HG03108 (cell line): Measurements from ENCODE around the gene NEUROD2.

Source experiments
- ATAC-seq: cut with Tn5 transposase; IDR thresholded peaks from one replicate; pipeline ENCODE4 v1.9.1; 2021; ENCODE audit warnings: moderate library complexity; ENCODE audit not compliant: unreplicated experiment

The NEUROD2 gene

DNA sequence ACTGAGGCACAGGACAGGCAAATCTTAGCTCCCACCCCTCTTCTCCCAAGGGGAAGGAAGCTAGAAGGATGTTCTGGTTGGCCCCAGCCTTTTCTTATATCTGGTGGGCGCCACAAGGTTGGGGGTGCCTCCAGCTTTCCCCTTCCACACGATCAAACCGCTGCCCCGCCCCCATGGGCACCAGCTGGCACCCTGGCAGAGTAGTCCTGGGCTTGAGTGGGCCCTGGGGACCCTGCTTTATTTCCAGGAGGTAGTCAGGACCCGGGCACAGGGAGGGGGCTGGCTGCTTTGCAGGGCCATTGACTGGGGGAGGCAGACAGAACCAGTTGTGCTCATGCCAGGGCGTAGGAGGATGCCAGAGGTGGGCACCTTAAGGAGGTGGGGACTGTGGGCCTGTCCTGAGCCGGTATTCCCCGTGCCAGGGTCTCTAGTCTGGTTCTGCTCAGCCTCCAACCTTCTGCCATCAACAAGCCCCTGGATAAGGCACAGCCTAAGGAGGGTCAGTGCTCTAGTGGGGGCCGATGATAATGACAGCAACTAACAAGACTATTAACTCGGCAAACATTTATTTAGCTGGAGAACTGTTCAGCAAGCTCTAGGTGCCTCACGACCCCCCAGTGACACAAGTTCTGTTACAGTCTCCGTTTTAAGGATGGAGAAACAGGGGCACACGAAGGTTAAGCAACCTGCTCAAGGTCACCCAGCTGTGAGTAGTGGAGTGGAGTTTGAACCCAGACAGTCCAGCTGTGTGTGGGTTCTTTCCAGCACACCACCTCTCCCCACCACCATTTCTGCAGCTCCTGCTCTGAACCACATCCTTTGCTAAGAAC, 11.5 kb upstream of the NEUROD2 start:
- ATAC-seq, result no peak

DNA sequence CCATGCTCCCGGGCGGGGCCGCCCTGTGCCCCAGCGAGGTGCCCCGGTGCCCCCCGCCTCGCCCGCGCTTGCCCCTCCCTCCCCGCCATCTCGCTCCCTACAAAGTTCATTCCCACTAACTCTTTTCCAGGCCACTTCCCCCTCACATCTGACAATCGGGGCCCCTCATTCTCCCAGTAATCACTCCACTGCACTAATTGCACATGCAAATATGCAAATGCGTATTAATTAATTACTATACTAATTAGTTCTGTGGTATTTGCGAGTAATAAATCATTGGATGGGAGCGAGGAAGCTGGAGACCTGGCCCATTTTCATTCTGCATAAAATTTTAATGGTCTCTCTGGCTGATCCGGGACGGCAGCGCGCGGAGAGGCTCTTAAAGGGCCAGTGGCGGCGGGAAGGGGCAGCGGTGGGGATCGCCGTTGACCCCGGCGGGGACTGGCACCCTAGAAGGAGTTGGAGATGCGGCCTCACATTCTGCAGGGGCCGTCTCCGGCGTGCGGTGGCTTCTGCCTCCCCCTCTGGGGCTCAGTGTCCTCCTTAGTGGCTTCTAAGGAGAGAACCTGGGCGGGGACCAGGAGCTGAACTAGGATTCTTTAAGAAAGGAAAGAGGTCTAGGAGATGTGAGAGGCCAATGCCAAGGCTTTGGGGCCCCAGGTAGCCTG, 10.7 kb upstream of the NEUROD2 start:
- ATAC-seq, result no peak

DNA sequence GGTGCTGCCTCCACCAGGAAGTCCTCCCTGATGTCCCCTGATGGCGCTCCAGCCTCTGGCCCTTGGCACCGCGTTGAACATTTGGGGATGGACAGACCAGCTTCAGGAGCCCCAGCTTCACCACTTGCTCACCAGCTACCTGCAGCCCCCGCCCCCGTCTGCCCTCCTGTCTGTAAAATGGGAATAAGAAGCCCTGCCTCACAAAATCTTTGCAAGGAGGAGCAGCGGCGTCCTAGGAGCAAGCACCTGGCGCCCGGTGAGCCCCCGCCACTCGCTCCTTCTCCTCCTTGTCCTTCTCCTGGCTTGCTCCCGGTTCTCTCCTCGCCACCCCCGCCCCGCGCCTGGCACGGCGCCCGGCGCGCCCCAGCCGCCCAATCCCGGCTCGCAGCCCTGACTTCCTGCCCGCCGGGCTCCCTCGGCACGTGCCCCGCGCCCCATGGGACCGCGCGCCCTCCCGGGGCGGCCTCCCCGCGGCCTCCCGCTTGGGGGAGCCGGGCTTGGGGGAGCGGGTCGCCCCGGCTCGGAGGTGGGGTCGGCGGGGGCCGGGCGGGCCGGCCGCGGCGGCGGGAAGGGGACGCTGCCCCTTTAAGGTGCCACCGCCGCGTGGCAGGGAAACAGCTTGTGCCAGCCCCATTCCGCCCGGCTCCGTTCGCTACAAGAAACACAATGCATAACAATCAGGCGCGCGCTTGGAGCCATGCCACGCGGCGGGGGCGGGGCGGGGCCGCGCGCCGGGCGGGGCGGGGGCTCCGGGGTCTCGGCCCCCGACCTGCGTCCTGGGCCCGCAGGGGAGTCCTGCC, 9.9 kb upstream of the NEUROD2 start:
- no peak for ATAC-seq

DNA sequence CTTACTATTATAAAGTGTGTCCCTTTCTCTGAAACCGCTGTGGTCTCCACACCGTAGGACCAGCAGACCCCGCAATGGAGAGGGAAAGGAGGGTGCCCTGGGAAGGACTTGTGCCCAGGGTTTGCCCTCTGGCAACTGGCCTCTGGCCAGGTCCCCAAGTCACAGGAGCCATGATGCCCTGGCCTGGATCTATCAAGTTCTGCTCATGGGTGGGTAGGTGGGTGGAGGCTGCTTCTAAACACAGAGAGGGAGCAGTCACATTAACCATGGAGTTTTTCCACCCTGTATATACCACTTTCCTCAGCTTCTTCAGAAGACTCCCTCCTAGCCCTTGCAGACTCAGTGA, 9.4 kb upstream of the NEUROD2 start:
- no peak for ATAC-seq

DNA sequence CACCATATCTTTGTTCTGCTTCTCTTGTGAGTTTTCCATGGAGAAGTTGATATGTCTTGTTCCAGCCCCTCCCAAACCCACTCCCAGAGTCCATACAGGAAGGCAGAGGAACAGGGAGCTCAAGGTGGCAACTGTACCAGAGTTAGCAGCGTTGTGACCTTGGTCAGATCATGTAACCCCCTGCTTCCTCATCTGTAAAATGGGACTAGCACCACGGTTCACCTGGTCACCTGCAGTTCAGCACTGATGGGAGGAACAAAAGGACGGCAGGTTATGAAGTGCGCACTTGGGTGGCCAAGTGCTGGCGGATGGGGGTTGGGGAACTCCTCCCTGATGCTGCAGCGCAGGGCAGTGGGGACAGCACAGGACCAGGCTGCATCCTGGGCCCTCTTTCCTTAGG, 7.7 kb upstream of the NEUROD2 start:
- no peak for ATAC-seq

DNA sequence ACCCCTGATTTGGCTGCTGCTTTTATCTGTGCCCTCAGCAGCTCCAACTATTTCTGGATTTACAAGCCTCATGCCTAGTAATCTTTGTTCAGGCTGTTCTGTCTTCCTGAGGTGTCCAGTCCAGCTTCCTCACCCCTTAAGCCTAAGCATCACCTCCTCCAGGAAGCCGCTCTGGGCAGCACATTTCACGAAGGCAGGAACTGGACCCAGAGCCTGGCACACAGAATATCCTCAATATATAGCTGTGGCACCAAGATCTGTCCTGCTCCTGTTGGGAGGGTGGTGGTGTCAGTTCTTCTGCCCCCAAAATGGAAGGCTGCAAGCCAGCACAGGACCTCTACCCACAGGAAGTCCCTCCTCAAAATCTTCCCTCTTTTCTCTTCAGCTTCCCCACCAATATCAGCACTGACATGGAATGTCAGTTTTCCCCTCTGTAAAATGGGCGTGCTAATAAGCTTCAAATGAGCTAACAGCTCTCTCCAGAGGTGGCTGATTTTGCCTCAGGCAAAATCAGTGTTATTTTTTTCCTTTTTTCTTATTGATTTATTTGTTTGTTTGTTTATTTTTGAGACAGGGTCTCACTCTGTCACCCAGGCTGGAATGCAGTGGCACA, 6.9 kb upstream of the NEUROD2 start:
- no peak for ATAC-seq

DNA sequence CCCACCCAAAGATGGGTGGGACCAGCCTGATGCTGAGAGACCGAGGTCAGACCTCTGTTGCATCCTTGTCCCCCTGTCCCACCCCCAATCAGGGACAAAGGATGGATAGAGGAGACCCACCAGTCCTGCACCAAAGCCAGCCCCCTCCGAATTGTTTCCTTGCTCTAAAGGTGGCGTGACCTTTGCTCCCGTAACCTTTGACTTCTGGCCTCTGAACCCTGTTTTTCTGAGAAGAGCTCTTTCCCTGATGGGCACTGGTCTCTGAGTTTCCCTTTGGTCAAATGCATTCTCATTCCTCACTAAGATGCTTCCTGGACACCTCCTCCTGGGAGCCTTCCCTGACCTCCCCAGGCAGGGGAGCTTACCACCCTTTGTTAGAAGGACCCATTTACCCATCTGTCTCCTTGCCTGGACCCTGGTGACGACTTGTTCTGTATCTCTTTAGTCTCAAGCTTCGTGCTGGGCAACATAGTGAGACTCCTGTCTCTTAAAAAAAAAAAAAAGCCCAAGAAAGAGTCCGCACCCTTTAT, 5.3 kb upstream of the NEUROD2 start:
- no peak for ATAC-seq

DNA sequence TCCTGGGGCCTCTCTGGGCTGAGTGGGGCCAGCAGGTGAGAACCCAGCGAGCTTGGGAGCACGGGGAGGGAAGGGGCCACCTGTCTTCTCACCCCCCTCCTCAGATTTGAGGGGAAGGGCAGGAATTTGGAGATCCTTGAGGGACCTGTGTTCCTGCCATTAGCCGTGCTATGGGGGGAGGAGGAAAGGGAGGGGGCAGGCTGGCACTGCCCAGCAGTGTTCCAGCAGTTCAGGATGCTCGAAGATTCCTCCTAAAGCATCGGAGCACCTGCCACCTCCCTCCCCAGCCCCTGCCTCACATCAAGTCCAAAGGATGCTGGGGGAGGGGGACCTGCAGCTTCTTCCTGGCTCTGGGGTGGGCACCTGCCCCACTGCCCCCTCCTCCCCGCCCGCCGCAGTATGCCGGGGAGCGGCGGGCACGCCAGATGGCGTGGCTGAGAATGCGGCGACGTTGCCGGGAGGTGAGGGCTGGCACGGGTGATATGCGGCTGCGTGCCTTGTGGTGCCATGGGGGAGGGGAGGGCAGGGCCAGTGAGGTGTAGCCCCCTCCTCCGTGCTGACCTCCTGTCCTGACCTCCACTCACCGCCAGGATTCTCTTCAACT, 4.7 kb upstream of the NEUROD2 start:
- ATAC-seq, result no peak

DNA sequence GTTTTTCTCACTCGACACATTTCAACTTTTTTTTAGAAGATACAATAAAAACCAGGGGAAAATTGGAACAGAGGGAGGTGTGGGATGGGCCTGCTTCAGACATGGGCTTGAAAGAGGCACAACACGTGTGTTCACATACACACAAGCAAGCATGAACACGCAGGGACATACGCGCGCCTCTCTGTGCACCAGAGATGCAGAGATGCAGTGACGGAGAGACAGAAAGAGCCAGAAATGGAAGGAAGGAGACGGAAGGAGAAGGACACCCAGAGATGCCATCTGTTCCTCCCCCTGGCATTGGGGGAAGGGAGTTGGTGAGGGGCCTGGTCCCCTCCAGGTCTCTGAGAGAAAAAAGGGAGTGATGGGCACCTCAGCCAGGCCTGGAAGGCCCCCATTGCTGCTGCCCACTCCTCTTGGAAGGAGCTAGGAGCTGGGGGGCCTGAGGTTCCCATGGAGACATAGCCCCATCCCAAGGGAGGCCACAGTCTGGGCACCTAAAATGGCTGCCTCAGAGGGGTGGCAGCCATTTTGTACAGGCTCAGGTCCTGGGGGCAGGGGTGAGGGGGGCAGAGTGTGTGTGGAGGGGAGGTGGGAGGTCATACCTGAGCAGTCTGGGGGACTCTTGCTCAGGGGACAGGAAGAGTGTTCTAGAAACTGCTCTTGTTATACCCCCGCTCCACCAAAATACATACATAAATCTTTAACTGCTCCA, 3.8 kb upstream of the NEUROD2 start:
- ATAC-seq, result no peak

DNA sequence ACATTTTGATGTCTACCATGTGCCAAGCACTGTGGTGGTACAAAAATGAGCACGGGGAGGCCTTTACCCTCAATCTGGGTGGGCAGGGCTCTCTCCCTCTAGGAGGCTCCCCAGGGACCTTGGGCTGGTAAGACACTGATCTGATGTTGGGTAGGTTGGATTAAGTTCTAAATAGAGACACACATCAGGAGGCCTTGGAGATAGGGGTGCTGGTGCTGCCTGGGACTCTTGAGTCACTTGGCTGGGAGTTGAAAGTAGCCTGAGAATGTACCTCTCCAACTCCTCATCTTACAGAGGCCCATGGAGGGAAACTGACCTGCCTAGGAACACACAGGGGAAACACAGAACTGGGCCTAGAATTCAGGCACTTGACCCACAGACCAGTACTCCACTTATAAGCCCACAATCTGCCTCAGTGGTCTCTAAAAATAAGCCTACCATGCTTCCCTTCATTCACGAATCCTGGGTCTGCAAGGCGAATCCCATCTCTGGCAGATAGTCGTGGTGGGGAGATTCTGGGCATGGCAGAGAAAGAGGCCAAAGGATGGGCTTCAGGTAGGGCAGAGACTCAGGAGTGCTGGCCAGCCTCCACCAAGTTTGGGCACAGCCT, 1.8 kb upstream of the NEUROD2 start:
- no peak for ATAC-seq

DNA sequence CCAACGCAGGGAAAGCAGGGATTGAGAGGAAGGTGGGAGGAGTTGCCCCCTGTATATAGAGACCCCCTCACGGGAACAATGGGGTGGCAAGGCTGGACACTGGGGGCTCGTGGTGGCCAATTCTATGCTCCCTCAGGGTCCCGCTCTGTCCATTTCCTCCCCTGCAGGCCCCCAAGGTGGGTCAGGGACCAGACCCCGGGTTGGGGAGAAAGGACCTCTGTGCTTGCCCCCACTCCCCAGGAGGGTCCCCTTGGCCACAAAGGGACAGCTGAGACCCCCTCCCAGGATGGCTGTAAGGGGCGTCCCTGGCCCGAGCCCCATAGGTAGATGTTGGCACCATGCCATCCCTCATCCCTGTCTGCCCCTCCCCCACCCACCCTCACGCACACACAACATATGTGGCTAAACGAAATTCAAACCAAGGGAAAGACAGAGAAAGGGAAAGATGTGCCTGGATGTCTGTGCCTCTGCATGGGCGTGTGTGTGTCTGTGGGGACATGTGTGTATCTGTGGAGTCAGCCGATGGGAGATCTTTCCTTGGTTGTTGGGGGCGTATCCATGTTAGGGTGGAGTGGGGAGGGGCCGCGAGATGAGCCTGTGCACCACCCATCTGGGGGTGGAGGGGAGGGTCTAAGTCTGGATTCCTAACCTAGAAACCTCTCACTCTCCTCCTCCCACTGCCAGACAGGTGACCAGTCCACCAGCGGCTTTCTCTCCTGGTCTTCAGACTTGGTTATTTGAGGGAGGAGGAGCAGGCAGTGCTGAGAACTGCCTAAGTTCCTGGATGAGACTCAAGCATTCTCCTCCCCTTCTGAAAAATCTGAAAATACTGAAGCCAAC, 642 bp upstream of the NEUROD2 start:
- ATAC-seq, result no peak

DNA sequence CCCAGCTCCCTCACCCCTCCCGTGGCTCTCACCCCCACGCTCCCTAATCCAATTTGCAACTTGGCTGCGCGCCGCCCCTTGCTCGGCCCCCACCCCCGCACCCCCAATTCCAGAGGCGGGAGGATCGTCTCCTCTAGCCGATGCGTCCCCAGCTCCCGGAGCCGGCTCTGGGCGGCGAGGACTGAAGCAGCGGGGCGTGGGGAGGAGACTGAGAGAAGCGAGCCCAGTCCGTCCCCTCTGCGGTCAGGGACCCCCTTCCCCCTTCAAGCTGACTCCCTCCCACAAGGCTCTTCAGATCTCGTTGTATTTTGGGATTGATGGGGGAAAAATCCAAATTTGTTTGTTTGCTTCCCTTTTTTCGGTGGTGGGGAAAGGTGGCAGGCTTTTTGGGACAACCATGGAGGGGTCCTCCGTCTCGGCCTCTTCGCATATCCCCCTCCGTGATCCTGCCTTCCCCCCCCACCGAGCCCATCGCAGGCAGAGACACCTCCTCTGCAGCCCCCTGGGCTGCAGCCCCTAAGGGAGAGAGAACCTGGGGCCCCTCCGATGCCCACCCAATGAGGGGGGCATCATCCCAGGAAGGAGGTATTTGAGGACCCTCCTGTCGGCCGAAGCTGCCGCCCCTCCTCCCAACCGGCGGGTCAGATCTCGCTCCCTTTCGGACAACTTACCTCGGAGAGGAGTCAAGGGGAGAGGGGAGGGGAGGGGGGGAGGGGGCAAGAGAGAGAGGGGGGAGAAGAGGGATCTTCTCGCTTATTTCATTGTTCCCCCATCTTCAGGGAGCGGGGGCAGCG, 466 bp downstream of the NEUROD2 start:
- ATAC-seq, result no peak

DNA sequence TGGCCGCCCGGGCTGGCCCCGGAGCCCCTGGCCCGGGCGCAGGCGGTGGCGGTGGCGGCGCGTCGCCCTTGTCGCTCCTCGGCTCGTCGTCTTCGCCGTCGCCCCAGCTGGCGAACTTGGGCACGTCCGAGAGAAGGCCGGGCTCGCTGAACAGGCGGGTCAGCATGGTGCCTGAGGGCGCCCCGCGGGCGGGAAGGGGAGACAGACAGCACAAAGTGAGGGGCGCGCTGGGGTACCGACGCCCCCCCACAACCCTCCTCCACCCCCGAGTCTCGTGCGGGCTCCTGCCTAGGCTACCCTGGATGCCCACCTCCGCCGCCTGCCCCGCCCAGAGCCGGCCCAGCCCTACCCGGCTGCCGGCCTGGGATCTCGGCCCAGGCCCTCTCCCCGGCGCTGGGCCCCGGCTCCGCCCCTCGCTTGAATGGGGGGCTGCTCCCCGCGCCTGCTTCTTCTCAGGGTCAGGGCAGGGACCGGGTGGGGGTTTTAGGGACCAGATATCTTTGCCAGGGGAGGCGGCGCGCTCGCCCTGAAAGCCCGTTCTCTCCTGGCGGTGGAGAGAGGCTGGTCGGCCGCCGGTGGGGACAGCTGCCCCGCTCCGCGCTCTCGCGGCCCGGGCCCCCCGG, 1.2 kb downstream of the NEUROD2 start:
- ATAC-seq, result no peak

DNA sequence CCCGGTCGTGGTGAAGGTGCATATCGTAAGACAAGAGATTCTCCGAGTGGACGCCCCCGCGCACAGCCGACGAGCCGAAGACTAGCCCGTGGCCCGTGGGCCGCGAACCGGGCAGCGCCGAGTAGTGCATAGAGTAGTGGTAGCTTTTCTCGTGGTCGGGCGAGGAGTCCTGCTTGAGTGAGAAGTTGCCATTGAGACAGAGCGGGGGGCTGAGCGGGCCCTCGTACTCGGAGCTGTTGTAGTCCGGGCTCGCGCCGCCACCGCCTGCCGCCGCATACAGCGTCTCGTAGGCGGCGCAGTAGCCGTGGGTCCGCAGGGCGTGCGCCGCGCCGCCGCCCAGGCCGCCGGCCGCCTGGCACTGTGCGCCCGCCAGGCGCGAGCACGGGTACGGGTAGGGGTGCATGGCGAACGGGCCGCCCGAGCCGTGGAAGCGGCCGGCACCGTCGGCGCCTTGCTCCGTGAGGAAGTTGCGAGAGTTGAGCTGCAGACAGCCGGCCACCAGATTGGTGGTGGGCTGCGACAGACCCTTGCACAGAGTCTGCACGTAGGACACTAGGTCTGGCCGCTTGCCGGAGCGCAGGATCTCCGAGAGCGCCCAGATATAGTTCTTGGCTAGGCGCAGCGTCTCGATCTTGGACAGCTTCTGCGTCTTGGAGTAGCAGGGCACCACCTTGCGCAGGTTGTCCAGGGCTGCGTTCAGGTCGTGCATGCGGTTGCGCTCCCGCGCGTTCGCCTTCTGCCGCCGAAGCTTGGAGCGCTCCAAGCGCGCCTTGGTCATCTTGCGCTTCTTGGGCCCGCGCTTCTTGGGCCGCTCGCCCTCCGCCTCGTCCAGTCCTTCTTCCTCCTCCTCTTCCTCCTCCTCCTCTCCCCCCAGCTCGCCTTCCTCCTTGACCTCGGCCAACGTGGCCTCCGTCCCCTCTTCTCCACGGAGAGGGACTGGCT, 2.0 kb downstream of the NEUROD2 start:
- no peak for ATAC-seq

DNA sequence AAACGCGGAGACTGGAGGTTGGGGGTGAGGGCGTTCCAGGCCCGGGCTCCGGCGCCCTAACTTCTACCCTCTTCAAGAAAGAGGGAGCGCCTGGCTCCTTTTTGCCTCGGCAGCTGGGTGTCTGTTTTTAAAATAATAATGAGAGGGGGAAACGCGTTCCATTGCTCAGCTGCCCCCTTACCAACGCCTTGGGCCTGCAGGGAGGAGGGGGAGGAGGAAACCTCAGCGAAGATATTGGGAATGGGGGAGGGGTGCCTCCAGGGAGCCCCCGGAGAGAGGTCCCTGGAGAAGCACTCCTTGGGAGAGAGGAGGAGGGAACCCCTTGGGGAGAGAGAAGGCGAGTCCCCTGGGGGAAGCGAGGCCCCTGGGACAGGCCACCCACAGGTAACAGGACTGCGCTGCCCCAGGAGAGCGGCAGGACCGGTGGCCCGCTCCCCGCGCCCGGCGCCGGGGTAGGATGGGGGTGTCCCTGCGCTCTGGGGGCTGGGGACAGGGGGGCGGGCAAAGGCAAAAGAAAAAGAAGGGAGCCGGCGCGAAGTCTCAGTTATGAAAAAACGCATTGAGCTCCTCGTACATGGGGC, 2.7 kb downstream of the NEUROD2 start:
- ATAC-seq, result no peak
